ENCODE data around the gene LEMD2.
A peak's percentile ranks its signal among the peaks of the same experiment; 100 is the strongest.

LEMD2 gene

DNA sequence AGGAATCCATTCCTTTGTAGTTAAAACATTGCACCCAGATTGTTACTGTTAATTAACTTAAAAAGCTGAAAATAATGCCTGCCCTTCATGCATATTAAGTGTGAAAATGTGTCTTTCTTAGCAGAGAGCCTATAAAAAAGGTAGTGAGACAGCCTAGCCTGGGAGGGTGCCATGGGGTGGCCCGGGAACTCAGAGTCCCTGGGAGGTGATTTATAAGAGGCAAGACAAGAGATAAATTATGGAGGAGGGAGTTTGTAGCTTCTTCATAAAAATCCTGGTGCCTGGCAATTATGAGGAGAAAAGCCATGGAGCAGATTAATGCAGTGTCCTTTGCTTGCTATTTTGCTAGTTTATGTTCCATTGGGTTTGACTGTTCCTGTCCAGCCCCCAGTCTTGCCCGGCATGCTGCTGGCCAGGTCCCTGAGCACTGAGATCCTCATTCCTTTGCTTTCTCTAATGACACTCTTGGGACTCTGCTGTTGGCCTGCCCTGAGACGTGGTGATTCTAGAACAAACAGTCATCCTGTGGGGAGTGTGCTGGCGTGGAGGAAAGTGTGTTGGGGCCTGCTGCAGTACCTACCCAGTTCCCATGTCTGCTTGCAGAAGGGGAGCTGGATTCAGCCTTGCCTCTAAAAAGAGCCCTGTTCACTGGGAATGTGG lies 10.7 kb upstream of the LEMD2 start:
- Histone ChIP-seq H3K27ac (no peak overlapping the region), H3K4me3 (no peak overlapping the region)

DNA sequence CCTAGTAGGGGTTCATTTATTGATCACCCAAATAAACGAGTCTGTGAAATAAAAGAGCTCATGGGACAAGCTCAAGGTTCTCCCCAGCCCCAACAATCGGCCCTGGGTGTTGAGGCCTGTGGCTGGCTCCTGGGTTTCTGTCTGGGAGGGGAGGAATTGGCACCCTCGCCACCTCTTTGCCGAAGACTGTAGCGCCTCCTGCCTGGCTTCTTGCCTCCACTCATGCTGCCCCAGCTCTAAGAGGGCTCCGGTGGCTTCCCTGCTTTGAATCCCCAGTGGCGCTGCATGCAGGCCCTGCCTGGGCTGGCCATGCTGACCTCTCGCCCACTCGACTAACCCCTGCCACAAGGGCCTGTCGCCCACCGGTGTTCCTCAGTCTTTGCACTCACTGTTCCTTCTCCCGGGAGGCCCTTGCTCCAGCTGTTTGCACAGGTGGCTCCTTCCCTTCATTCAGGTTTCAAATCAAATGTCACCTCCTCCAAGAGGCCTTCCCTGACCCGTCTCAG lies 9.5 kb upstream of the LEMD2 start:
- Histone ChIP-seq H3K4me3 (no peak overlapping the region), H3K27ac (no peak overlapping the region)

DNA sequence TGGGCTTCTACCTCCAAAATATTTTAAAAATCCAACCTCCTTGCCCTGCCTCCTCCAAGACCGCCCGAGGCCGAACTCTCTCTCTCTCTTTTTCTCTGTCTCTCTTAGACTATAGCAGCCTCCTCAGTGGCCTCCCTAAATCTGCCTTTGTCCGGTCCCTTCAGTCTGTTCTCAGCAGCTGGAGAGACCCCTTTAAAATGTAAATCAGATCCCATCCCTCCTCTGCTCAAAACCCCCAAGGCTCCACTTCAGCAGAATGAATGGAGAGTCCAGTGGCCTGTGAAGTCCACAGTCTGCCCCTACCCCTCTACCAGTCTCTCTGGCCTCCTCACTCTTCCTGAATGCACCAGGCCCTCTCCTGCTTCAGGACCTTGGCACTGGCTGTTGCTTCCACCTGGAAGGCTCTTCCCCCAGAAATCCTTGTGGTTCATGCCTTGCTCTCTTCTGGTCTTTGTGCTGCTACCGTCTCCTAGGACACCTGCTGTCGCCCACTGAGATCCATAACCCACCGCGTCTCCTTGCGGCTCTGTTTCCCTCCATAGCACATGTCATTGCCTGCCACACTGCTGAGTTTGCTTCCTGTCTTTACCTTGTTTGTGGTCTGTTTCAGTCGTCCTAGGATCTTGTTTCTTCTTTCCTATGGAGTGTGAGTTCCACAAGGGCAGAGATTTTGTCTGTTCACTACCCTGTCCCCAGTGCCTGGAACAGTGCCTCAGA lies 8.9 kb upstream of the LEMD2 start:
- no peak overlapping the region for H3K27ac ChIP-seq
- H3K4me3 ChIP-seq = no peak overlapping the region

DNA sequence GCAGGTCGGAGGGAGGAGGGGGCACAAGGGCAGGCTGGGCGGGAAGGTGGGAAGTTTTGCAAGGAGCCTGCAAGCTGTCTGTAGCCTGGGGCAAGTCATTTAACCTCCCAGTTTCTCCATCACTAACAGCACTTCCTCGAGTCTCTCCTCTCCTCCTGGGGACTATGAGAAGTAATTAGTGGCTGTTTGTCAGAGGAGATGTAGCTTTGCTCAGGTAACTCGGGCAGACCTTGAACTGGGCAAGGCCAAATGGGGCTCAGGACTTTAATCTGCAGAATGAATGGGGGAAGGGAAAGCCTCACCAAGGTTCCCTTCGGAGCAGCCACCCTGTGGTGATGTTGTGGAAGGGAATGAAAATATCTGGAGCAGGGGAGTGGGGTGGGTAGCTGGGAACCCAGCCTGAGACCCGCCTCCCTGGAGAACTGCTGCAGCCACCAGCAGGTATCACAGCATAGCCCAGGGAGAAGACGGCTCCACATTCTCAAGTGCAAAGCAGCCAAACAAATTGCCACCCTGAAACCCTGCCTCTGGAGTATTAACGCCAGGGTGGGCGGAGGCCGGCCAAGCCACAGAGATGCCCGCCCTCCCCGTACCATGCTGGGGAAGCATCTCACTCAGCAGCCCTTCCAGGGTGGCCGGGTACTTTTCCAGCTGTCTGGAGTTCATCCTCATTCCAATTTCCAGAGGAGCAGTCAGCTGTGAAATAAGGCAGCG lies 6.1 kb upstream of the LEMD2 start:
- Histone ChIP-seq H3K27ac (no peak overlapping the region), H3K4me3 (no peak overlapping the region)

DNA sequence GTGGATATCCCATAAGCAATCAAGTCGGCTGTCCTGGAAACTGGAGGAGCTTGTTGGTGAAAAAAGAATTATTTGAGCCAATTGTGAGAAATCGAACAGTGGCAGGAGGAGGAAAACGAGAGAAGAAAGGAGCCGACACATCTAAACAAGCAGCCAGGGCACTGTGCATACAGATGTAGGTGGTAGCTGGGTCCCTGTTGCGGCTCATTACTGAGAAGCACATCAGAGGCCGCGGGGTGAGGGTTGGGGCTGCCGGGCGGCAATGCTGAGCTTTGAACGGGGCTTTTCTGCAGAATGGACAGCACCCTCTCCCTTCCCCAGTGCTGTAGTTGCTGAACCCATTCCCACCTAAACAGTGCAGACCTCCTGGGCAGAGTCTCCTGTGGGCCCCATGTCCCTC lies 4.1 kb upstream of the LEMD2 start:
- no peak overlapping the region for H3K4me3 ChIP-seq
- H3K27ac ChIP-seq = no peak overlapping the region

DNA sequence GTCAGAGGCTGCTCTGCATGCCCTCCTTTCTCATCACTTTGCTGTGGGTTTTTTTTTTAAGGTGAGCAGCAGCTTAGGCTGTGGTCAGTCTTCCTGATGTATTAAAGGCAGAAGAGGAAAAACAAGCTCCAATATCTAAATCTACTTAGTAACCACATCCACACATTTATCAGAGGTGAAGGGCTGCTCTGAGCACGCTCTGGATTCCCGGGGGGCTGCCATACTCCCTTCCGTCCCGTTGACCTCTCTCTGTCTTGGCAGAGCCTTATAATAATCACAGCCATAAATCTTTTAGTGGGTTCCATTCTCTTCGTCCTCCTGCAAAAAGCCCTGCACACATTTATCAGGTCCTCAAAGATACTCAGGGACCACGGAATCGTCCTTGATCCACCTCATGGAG lies 2.7 kb upstream of the LEMD2 start:
- H3K4me3 ChIP-seq = no peak overlapping the region
- H3K27ac ChIP-seq = no peak overlapping the region

DNA sequence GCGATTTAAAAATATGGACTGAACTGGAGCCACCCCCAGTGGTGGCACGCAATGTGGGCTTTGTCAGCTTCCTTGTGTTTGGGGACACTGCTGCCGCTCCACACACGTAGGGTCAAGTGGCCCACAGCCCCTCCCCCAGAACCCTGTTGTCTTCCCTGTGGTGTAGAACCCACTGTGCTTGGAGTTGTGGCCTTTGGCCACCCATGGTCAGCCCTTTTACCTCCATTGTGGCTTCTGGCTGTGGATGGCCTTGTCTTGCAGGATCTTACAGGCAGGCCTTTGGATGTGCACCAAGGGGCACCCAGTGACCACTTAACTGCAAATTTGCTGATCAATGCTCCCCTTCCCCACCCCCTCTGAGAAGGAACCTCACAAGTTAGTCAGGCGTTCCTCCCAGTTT lies 2.0 kb upstream of the LEMD2 start:
- Histone ChIP-seq H3K27ac (no peak overlapping the region), H3K4me3 (no peak overlapping the region)

DNA sequence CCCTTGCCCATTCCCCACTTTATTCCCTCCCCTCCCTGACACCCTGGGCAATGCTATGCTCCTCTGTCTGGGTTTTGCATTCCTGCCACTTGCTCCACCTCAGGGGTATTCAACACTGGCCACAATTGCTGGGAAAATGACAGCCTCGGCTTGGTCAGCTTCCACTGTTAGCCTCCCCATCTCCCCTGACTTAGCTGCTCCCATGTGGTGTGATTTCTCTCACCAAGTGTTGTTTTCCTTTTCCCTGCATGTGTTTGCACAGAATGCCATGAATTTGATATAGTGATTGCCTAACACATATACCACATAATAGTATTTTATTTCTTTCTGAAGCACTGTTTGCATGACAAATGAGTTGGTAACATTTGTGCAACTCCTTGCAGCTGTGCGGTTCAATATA lies 1.4 kb upstream of the LEMD2 start:
- H3K27ac ChIP-seq = no peak overlapping the region
- H3K4me3 ChIP-seq = no peak overlapping the region

DNA sequence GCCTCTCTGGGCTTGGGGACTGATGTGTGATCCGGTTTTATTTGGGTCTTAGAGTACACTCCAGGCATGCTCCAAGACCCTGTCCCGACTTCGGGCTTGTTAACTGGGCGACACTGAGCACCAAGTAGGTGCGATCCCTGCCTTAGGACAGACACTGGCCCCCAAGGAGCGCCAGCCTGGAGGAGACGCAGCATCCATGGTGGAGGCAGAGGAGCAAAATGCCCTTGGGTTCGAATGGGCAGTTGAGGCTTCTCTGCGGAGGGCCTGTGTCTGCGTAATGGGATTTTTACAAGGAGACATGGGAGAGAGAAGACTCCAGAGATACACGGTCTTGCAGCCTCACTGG lies 593 bp upstream of the LEMD2 start:
- Histone ChIP-seq H3K27ac (peak overlapping the region in 10 of 21 experiments; percentile 5 to 100 (median 98)), H3K4me3 (peak overlapping the region in 4 of 7 experiments; percentile 55 to 97 (median 84))

DNA sequence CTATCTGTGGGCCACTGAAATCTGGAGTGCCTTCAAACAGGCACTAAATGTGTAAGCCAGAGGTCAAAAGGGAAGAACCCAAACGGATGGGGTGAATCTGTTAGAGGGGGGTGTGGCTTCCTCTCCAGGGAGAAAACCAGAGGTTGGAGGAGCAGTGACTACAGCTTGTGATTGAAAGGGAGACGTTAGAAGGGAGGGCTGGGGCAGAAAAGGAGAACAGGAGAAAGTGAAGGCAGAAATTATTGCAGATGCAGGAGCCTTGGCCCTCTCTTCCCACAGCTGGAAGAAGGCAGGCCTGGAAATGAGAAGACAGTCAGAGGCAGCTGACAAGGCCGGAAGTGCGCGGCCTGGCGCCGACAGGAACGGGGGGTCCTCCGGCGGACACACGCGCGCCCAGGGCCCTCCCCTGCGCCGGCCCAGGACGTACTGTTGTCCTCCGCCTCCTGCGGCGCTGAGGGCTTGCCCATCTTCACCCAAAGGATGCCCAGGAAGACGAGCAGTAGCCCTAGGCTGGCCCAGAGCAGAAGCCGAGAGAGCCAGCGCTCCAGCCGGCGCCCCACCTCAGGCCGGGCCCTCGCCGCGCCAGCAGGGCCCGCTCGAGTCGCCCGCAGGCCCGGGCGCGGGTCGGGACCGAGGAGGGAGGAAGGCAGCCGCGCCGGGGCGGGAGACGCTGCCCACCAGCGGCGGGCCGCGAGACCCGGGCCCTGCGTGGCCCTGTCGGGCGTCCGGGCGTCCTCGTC lies 806 bp downstream of the LEMD2 start:
- Histone ChIP-seq H3K27ac (peak overlapping the region; percentile 94 to 100 (median 98)), H3K4me3 (peak overlapping the region; percentile 55 to 97 (median 79))

DNA sequence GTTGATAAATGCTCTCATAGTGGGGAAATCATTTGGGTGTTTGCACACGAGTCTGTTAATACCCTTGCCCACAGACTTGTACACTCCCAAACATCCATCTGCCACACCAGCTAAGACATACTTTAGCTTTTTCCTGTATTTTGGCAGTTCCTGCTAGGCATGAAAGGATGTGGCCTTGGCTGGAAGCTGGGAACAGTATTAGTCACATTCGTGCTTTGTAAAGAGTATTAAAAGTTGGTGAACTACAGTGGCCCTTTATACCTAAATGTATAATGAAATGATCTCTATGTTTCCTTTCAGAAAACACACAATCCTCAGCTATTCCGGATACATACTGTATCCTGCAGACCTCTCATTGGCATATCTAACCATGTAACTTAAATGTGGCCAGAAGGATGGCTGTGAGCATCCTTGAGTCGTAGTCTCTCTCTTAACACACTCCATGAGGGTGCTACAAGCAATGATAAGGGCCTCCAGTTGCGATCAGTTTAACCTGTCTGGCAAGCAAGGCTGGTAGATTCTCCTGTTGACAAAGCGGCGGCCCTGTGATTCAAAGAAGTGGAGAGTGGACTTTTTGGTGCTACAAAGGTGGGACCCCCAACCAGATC lies 1.5 kb downstream of the LEMD2 start:
- Histone ChIP-seq H3K27ac (peak overlapping the region; percentile 94 to 100 (median 98)), H3K4me3 (peak overlapping the region; percentile 55 to 97 (median 79))

DNA sequence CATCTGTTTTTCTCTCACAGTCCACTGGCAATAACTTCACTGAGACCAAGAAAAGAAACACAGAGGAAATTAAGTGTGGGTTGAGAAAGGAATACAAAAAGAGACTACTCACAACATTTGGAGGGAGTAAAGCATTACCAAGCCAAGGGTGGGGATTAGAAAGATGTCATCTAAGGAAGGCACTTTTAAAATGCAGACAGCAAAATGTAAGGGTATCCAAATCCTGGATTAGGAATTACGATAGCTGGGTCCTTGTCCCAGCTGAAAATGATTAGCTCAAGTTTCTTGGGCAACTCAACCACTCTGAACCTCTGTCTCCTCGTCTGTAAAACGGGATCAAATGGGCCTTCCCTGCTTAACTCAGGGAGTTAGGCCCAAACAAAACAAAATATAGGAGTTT lies 2.2 kb downstream of the LEMD2 start:
- peak overlapping the region in 1 of 7 experiments; percentile 97 for H3K4me3 ChIP-seq
- H3K27ac ChIP-seq = peak overlapping the region in 16 of 21 experiments; percentile 5 to 100 (median 94)

DNA sequence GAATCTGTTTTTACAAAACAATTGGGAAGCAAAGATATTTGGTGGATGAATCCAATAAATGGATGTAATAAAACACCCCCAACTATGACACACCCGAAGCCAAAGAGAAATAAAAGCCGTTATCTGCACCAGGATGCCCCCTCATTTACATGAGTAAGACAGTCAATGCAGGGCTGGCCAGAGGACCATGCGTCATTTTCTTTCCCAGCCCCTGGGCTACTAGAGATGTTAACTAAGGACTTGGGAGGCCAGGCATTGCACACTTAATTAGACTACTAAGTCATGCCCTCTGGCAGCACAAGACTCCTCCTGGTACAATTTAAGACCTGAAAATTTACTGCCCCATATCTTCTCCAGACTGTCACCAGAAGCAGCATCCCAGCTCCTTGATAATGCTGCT lies 3.2 kb downstream of the LEMD2 start:
- Histone ChIP-seq H3K4me3 (no peak overlapping the region), H3K27ac (peak overlapping the region in 12 of 21 experiments; percentile 32 to 100 (median 96))

DNA sequence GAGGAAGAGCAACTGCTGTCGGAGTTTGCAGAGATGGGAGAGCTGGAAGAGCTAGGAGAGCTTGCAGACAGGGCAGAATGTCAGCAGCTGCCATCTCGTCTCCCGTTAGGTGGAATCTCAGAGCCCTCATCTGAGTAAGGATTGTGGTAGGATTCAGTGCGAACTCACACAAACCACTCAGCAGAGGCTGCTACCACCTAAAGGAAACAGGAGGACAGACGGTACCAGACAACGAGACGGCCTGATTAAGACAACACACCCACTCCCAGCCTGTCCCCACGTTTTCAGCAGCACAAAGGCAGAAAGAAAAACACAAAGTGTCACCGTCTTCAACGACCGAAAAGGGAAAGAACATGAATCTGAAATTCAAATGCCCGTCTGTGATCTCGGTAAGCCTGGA lies 4.1 kb downstream of the LEMD2 start:
- H3K27ac ChIP-seq = peak overlapping the region in 4 of 21 experiments; percentile 7 to 100 (median 68)
- H3K4me3 ChIP-seq = no peak overlapping the region

DNA sequence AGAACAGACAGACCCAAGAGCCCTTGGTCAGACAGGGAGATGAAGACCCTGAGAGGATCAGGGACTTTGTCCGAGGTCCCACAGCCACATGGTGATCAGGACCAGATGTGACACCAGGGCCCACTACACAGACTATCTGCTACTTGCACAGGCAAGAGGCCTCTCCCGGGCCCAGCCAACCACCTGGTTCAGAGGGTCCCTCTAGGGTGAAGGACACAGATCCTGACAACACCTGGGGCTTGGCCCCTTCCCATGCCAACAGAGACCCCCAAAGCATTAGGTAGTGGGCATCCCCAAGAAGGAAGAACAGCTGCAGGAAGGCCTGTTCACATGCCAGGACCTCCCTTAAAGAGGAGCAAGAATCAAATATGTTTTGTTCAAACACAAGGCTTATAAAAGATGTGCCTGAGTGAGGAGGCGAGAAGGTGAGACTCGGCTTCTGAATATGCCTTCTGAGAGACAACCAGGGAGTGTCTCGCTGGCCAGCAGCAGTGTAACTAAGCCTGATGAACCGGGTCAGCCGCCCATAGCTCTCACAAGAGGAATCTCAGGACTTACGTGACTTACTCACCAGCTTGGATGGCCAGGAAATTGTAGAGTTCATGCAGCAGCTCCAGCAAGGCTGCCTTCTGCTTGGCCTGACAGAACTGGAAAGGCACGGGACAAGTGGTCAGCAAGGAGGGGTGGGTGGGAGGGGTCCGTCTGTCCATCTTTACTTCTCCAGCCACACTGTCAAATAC lies 5.0 kb downstream of the LEMD2 start:
- Histone ChIP-seq H3K27ac (peak overlapping the region in 1 of 21 experiments; percentile 100), H3K4me3 (no peak overlapping the region)

DNA sequence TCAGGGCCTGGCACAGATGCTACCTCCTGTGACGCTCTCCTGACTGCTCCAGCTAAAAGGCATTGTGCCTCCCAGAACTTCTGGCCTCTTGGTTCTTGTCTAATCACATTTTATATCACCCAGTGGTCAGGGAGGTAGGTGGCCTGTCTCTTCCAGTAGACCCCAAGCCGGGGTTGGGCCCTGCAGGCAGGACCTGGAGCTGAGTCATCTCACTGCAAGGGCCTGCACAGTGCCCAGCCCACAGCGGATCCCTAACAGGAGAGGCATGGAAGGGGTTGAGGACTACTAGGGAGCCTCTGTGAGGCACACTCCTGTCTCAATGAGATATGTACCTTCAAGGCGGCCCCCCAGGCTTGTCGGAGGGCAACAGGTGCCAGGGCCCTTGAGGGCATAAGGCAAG lies 6.4 kb downstream of the LEMD2 start:
- Histone ChIP-seq H3K4me3 (no peak overlapping the region), H3K27ac (peak overlapping the region in 1 of 21 experiments; percentile 62)

DNA sequence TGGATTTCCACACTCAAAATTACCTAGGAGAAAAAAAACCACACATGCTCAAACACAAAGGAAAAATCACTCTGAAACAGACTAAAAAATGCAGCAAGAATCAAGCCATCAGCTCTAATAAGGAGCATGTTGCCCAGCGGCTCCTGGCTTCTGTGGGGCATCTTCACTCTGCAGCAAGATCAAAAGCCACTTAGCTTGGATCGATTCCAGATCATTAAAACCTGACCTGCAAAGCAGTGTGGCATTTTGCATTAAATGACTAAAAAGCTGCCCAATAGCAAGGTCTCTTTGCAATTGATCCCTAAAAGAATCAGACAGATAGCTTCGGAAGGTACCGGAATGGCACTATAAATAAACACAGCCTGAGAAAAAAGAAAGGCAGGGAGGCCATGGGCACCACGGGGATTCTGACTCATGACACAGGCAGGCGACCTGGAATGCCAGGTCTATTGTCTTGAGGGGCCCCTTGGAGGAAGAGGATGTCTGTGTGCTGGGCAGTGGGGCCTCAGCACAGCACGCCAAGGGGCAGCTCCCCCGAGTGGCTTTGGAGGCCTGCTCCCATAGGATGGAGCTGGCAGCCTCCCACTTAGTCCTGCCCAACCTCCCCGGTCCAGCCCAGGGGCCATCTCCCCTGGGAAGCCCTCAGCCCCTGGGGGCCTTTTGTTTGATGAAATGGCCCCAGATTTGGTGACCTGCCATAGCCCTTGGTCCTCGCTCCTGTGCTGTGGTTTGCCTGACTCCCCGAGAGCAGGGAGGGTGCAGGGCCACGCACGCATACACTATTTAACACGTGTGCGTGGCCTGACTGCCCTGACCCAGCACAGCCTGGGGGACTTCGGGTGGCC lies 7.6 kb downstream of the LEMD2 start:
- H3K4me3 ChIP-seq = no peak overlapping the region

DNA sequence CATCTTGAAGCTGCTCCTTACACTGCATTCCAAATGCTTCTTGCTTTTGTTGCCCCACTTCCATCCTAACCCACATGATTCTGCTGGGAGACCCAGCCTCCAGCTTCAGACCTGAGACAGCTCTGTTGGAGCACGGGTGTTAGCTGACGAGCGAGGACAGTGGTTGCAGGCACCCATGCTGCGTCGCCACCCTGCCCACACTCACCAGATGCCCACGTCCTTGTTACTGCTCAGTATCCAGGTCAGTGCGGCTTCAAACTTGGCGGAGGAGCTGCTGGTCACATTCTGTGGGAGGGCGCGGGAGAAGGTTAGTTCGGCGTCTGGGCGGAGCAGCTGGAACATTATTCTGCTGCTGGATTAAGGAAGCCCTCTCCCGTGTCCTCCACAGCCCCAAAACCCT lies 9.0 kb downstream of the LEMD2 start:
- no peak overlapping the region for H3K4me3 ChIP-seq
- no peak overlapping the region for H3K27ac ChIP-seq

More for the DNA sequence above, 7.6 kb downstream of the LEMD2 start:
- H3K27ac ChIP-seq = peak overlapping the region in 6 of 21 experiments; percentile 22 to 62 (median 38)

Data from skin epidermis (tissue), 12 donors.